Lower leg skin (tissue), 4 donors: Measurements from ENCODE around the gene ERICH2. TPM values are rescaled to one million over a fixed set of nuclear protein-coding genes. Genes with fewer than 3 reads are reported as not detected.
"Not testable (repeated sequence)": the region's sequence is repeated elsewhere in the genome, so short reads cannot be mapped to it uniquely, and the experiment has no call there.

Experiments
- DNase-seq, 2 donors: peaks; one replicate each; pipeline ENCODE4 v3.0.0-alpha.2; 2019; ENCODE audit warnings: low spot score in 2 of 2
- H3K4me3 ChIP-seq: fragments of 200-600 bp; sonication (generic); 2 replicates; pipeline ENCODE4 v1.5.1; 2017; ENCODE audit warnings: mild to moderate bottlenecking, low read depth; ENCODE audit not compliant: poor library complexity, severe bottlenecking
- POLR2A ChIP-seq, 2 donors: fragments of 450-650 bp; IDR thresholded peaks; one replicate each; pipeline ENCODE4 v1.6.1; 2016 to 2017; ENCODE audit warnings: antibody characterized with exemption in 2 of 2, mild to moderate bottlenecking in 1 of 2, moderate library complexity in 1 of 2
- WGBS, 2 donors: methylation state at CpG; one replicate each; pipeline ENCODE4 v1.1.5; 2018; 5-methylcytosine and 5-hydroxymethylcytosine counted together
- intact Hi-C: fragments of 100-400 bp; cut with DNase I; formaldehyde crosslinking; loops from one replicate; pipeline ENCODE4 v1.15.0; 2023; ENCODE audit warnings: low total_unique reads
- total RNA-seq, 4 donors: library from RNA; depleted of rRNA; stranded (reverse); fragments of >200 nt; gene quantifications; one replicate each; pipeline ENCODE4 v1.1.0, GENCODE V29; 2016
- TF ChIP-seq, protein P1 (sequence below), 3 donors: fragments of 450-650 bp; IDR thresholded peaks; one replicate each; pipeline ENCODE4 v1.5.1; 2016; ENCODE audit warnings: antibody characterized with exemption in 3 of 3, mild to moderate bottlenecking in 3 of 3, moderate library complexity in 2 of 3

ERICH2 gene, protein sequence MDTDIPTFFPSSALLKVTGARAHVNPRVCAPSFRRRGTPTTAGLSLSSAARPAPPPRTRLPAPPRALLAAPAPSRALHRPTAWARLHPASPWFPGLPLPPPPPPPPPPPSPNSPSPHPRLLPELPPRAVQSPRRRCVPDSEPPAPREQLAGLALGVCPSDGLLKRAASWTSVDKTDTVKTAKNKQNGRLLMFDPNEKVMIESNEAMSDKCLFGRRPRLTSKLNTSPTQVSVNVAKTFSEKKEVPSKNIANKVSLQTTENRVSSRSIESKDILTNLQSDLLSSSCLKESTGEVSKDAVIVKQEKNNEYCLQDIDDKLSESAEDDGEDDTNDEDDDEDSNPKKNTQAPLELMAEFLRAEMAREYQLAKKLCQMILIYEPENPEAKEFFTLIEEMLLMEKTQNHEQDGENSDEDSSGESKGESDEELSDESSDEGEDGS
- under 1 TPM in 1 of 4 donors, not detected in 3; 0.58 TPM for total RNA-seq

DNA sequence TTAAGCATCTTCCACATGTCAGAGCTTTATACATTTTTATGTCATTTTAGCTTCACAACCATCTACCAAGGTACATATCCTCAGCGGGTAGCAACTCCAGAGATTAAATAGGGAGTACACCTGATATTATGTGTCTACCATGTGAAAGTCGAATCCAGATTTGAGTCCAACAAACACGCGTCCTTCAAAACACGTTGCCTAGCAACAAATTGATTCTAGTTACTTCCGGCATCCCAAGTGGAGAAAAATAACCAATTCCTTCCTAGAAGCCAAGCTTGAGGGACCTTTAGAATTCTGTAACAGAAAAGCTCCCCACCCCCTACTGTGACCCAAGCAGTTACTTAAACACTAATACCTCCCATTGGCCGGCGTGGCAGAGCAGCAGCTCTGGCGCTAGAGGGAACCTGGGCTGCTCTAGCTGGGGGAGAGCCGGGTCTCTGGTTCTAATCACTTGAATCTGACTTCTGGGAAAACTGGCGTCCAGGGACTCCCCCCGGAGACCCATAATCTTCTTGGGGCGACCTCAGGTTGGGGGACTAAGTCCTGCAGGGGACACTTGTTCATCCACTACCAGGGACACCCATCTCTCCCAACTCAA lies at the start of gene ERICH2:
ERICH2 (plus strand) TSS at position 371 of the 598 bp plus-strand sequence. CDS start 304 bp downstream, outside the sequence.
- 4% methylated on average over 13 of the region's 13 CpGs for WGBS, 2 donors
- intact Hi-C loops = no loop called here
- peak within 1 kb of the TSS; percentile 56 for H3K4me3 ChIP-seq
- TF ChIP-seq POLR2A (IDR thresholded peaks at IDR 0.05) = no peak
- TF ChIP-seq, protein P1, sequence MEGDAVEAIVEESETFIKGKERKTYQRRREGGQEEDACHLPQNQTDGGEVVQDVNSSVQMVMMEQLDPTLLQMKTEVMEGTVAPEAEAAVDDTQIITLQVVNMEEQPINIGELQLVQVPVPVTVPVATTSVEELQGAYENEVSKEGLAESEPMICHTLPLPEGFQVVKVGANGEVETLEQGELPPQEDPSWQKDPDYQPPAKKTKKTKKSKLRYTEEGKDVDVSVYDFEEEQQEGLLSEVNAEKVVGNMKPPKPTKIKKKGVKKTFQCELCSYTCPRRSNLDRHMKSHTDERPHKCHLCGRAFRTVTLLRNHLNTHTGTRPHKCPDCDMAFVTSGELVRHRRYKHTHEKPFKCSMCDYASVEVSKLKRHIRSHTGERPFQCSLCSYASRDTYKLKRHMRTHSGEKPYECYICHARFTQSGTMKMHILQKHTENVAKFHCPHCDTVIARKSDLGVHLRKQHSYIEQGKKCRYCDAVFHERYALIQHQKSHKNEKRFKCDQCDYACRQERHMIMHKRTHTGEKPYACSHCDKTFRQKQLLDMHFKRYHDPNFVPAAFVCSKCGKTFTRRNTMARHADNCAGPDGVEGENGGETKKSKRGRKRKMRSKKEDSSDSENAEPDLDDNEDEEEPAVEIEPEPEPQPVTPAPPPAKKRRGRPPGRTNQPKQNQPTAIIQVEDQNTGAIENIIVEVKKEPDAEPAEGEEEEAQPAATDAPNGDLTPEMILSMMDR (IDR thresholded peaks at IDR 0.05) = no peak
- peak in 1 of 2 donors; percentile 21 for DNase-seq

DNA sequence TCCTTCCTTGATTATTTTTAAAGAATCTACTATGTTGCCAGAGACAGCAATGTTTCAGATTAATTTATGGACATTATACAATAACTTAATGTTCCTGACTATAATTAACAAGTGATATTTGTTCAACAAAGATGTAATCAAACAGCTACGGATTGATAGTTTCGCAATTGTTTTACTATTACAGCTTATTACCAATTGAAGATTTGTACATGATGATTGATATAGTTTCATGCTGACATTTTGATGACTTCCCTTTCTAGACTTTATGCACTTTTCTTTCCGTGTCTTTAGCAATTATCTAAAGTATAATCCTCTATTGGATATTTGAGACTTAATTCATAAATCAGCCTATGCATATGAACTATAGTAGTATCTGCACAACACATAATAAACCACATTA lies 48.5 kb upstream of the ERICH2 start:
- TF ChIP-seq, protein P1 (IDR thresholded peaks at IDR 0.05) = no peak
- no peak for TF ChIP-seq POLR2A (IDR thresholded peaks at IDR 0.05)
- no peak for DNase-seq
- intact Hi-C loops = no loop called here
- 68 to 70% methylated on average over 3 of the region's 3 CpGs for WGBS, 2 donors
- H3K4me3 ChIP-seq = no peak overlapping the region

DNA sequence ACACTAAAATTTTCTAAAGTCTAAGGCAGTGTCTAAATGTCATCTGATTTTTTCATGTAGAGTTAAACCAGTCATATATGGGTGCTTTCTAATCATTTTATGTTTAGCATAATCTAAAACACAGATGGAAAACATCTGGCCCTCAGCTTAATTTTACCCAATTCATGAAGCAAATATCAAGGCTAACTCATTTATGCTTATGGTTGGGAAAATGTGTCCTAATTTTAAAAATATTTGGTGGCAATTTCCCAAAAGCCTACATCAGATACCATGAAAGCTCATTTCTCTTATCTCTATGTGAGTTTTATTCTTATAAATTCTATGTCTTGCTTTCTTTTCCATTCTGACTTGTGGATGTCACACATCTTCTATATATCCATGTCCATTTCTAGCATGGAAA lies 47.9 kb upstream of the ERICH2 start:
- H3K4me3 ChIP-seq = no peak overlapping the region
- no peak for DNase-seq
- intact Hi-C loops = no loop called here
- TF ChIP-seq, protein P1 (IDR thresholded peaks at IDR 0.05) = no peak
- TF ChIP-seq POLR2A (IDR thresholded peaks at IDR 0.05) = no peak

DNA sequence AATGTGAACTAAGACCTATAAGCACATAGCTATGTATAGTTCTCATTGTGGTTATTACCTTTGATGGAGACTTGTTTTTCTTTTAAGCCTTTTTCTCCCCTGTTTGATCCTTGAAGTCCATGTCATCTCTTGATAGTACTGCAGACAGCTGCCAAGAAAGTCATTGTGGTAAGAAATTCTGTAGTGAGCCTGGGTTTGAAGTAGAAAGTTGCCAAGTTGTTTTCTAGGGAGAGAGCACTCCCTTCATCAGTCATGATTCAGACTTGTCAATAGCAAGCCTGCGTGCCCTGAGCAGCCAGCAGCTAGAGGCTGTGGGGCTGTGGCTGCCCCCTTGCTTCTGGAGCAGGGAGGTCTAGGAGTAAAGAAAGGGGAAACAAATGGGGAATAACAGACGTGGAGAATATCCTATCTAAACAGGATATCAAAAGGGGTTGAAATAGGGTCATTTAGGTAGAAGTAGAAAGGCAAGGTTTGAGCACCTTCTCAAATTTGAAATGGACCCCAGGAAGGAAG lies 46.7 kb upstream of the ERICH2 start:
- intact Hi-C loops = no loop called here
- TF ChIP-seq, protein P1 (IDR thresholded peaks at IDR 0.05) = no peak
- no peak for TF ChIP-seq POLR2A (IDR thresholded peaks at IDR 0.05)
- DNase-seq = no peak
- H3K4me3 ChIP-seq = no peak overlapping the region
- 62 to 65% methylated on average over 2 of the region's 2 CpGs for WGBS, 2 donors

DNA sequence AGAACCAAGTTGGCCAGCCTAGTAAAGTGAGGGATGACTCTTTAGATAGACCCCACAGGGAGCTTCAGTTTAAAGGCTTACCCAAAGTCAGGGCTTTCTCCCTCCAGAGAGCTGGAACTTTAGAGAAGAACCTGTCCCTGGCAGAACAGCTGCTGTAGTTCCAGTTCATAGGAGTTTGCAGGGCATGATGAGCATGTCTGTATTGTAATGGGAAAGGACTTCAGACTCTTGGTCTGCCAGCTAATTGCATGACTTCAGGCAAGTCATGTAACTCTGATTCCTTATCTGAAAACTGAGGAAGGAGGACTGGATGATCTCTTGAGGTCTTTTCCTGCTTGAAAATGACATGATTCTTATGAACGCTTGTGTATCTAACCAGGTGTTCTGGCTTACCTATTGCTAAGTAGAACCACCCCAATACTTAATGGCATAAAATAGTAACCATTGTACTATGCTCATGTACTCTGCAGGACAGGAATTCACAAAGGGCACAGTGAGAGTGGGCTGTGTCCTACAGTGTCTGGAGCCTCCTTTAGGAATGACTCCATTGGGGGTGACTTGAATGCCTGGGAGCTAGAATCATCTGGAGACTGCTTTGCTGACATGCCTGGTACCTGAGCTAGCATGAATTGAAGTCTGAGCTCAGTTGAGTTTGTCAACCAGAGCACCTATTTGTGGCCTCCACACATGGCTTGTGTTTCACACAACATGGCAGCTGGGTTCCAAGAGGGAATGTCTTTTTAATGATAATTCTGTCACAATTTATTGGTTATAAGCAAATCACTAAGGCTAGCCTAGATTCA lies 36.2 kb upstream of the ERICH2 start:
- TF ChIP-seq POLR2A (IDR thresholded peaks at IDR 0.05) = no peak
- TF ChIP-seq, protein P1 (IDR thresholded peaks at IDR 0.05) = no peak
- DNase-seq = no peak
- WGBS, 2 donors = 0 to 63% methylated on average over 1 of the region's 1 CpG
- no peak overlapping the region for H3K4me3 ChIP-seq
- intact Hi-C loops = no loop called here

DNA sequence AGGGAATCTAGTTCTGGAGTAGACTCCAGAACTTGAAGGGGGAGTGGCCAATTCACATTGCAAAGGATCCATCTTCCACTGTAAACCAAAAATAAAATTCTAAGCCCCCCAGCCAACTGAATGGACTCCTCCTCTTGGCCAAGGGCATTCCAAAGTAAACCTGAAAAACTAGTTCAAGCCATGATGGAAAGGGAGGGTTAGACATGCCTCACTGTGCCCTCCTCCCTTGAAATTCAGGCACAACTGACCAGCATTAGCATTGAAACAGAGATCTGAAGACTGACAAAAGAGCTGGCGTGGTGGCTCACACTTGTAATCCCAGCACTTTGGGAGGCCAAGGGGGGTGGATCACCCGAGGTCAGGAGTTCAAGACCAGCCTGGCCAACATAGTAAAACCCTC lies 35.6 kb upstream of the ERICH2 start:
- H3K4me3 ChIP-seq, DNase-seq, intact Hi-C loops: not testable (repeated sequence)
- 74 to 88% methylated on average over 2 of the region's 2 CpGs for WGBS, 2 donors
